GM23248 (cell line): ENCODE results near the gene EFHC1.

Experiments used
- EZH2 ChIP-seq: fragments of 200-600 bp; sonication (generic); IDR thresholded peaks from 2 replicates; pipeline ENCODE4 v1.6.1; 2018; ENCODE audit warnings: antibody characterized with exemption, mild to moderate bottlenecking; ENCODE audit not compliant: insufficient read depth, poor library complexity, severe bottlenecking
- EZH2phosphoT487 ChIP-seq: fragments of 200-600 bp; sonication (generic); IDR thresholded peaks from 2 replicates; pipeline ENCODE4 v1.6.1; 2018; ENCODE audit warnings: antibody characterized with exemption, moderate library complexity, mild to moderate bottlenecking, low read depth; ENCODE audit not compliant: insufficient read depth

GRCh38 chr6:52403627-52404026 lies 16.5 kb upstream of the EFHC1 start:
- no peak for TF ChIP-seq EZH2
- no peak for TF ChIP-seq EZH2phosphoT487
